Measurements from ENCODE around the gene RCBTB1.

The RCBTB1 gene

DNA sequence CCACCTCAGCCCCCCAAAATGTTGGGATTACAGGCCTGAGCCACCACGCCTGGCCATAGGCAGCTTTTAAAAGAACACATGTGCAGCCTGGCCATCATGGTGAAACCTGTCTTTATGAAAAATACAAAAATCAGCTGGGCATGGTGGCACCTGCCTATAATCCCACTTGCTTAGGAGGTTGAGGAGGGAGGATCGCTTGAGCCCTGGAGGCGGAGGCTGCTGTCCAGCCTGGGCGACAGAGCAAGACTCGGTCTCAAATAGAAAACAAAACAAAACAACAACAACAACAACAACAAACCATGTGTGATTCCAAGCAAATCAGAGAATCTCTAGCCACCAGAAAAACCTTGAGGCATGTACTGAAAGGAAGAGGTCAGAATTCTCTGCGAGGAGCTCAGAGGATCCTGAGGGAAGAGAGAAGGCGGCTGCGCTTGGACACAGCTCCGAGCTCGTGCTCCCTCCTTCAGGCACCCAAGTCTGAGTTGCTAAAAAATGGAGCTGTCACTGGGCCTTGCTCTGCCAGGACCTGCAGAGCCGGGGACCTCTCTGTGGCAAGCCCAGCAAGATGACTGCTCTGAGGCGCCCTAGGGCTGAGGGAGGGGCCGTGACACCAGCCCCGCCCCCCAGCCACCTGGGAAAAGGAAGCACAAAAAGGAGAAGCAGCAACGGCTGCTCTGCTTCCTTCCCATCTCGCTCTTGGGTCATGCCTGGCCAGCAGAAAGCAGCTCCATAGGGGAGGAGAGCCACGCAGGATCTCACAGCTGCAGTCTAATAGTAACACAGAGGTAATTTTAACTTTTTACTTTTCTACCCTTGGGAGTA lies 42.7 kb upstream of the RCBTB1 start, which contains the start of gene ARL11:
Gene ARL11, plus strand, starts transcription at position 677 of the 822 bp plus-strand sequence. CDS start 1,941 bp downstream, outside the sequence.
- TF ChIP-seq, protein P1, sequence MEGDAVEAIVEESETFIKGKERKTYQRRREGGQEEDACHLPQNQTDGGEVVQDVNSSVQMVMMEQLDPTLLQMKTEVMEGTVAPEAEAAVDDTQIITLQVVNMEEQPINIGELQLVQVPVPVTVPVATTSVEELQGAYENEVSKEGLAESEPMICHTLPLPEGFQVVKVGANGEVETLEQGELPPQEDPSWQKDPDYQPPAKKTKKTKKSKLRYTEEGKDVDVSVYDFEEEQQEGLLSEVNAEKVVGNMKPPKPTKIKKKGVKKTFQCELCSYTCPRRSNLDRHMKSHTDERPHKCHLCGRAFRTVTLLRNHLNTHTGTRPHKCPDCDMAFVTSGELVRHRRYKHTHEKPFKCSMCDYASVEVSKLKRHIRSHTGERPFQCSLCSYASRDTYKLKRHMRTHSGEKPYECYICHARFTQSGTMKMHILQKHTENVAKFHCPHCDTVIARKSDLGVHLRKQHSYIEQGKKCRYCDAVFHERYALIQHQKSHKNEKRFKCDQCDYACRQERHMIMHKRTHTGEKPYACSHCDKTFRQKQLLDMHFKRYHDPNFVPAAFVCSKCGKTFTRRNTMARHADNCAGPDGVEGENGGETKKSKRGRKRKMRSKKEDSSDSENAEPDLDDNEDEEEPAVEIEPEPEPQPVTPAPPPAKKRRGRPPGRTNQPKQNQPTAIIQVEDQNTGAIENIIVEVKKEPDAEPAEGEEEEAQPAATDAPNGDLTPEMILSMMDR (conservative IDR thresholded peaks at IDR 0.05) = no peak
- no peak within 1 kb of the TSS for H3K27ac ChIP-seq

DNA sequence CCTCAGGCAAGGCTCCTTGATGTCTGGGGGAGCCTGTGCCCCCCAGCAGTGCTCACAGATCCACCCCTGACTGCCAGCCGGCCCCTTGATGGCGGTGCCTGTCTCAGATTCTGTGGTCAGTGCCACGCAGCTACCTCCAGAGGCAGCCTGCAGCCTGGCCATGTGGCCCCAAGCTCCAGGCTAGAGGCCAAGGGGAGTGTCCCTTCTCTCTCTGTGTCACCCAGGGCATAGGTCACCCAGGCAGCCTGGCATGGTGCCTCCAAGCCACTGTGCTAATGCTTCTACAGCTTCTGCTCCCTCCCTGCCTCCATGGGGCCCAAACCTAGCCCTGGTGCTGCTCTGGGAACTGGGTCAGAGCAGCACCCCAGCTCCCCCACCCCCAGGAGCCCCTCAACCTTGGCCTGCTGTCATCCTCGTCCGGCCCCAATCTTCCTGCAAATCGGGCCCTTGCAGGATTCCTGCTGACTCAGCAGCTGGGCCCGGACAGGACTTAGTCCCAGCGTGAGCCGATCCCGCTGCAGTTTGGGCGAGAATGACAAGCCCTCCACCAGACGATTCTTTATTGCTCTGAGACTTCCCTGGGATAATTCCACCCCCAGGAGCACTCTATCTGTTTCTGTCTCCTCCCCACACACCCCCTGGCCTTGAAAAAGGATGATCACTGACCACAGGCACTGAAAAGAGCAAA lies 40.2 kb upstream of the RCBTB1 start:
- TF ChIP-seq, protein P1 (conservative IDR thresholded peaks at IDR 0.05) = no peak
- H3K27ac ChIP-seq = no peak overlapping the region

DNA sequence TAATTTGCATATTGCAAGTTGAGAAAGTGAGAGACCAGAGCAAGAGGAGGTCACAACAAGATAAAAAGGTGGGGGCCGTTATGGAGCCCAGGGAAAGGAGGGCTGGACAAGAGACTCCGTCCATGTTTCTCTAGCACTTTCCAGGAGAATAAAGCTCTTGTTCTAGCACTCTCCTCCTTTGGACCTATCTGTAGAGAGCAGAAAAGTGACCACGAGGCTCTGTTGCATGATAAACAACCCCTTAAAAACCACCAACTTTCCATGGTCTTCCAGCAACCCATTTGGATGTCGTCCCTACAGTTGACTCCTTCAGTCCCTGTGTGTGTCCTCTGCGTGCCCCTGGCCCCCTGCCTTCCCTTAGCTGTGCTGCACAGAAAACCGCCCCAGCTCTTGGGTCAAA lies 38.9 kb upstream of the RCBTB1 start:
- no peak overlapping the region for H3K27ac ChIP-seq
- TF ChIP-seq, protein P1 (conservative IDR thresholded peaks at IDR 0.05) = no peak

DNA sequence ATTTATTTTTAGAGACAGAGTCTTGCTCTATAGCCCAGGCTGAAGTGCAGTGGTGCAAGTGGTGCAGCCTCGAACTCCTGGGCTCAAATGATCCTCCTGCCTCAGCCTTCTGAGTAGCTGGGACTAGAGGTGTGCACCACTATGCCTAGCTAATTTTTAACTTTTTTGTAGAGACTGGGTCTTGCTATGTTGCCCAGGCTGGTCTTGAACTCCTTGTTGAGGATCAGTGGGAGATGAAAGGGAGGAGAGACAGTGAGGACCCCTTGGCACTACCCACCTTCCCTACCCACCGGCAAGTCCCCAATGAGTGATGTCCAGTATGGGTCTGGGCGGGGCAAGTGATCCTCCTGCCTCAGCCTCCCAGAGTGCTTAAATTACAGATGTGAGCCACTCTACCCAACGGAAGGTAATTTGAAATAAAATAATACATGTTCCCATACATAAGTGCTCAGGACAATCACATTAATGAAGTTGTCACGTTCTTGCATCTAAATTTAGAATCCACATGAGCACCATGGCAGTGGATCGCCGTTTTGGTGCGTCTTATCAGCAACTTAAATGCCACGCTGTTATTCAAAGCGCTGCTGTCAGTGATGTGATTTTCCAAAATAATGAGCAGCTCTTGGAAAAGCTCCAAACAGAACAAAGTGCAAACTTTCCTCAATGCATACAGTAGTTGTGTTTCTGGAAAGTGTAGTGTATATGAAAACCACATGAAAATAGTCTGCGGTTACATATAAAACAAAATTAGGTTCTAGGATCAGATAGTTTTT lies 37.0 kb upstream of the RCBTB1 start:
- TF ChIP-seq, protein P1 (conservative IDR thresholded peaks at IDR 0.05) = no peak
- no peak overlapping the region for H3K27ac ChIP-seq

DNA sequence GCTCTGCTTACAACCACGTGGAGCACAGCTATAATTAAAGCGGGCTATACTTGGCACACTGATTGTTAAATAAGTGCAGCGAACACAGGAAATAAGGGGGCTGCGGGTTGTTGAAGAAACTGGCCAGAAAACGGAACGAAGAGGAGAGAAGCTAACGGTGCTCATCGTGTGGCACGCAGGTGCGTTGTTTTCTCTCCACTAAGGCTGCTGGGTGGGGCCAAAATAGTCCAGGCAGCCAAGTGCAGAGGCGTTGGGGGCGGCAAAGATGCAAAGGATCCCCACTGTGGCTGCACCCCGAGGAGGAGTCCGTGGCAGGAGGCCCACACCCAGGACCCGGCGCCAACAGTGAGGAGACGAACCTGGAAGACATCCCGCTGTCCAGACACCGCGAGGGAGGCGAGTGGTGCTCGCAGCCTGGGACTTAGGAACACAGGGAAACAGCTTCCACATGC lies 34.8 kb upstream of the RCBTB1 start:
- no peak overlapping the region for H3K27ac ChIP-seq

DNA sequence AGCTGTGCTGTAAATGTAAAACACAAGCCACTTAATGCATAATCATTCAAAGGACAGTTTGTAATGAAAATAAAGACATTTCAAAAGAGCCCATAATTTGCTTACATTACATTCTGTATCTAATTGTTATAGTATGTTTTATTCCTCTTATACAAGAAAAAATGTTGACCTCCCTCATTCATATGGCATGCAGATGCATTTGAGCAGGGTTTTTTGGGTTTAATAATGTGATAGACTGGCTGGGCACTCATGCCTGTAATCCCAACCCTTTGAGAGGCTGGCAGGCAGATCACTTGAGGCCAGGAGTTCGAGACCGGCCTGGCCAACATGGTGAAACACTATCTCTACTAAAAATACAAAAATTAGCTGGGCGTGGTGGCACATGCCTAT lies 31.3 kb upstream of the RCBTB1 start:
- no peak overlapping the region for H3K27ac ChIP-seq
- TF ChIP-seq, protein P1 (conservative IDR thresholded peaks at IDR 0.05) = no peak

More for the DNA sequence above, 34.8 kb upstream of the RCBTB1 start:
- TF ChIP-seq, protein P1 (conservative IDR thresholded peaks at IDR 0.05) = no peak
